ENCODE results near the gene ALKBH4. TPM values are rescaled to one million over a fixed set of nuclear protein-coding genes. Genes with fewer than 3 reads are reported as not detected.

ALKBH4 gene
- total RNA-seq, 1 donor from 2014 or later: 8.3 TPM

GRCh38 chr7:102454468-102454867 is 10.2 kb downstream of the ALKBH4 start:
- TF ChIP-seq CTCF (IDR thresholded peaks at IDR 0.05) (no peak), POLR2A (IDR thresholded peaks at IDR 0.05) (no peak), POLR2AphosphoS5 (IDR thresholded peaks at IDR 0.05; ENCODE audit: insufficient read depth in 1 of 2, low read depth in 1 of 2) (no peak)
- intact Hi-C loops (cut with DNase I): no loop called here

GRCh38 chr7:102453319-102453718 is 11.3 kb downstream of the ALKBH4 start:
- intact Hi-C loops (cut with DNase I): no loop called here
- H3K4me1 ChIP-seq: no peaks in the 10 kb centered on the region
- peaks cover 0 to 28% of the 10 kb centered on the region in 2 donors for H3K36me3 ChIP-seq
- TF ChIP-seq POLR2AphosphoS5 (IDR thresholded peaks at IDR 0.05; ENCODE audit: insufficient read depth in 1 of 2, low read depth in 1 of 2) (no peak), CTCF (IDR thresholded peaks at IDR 0.05) (no peak), POLR2A (IDR thresholded peaks at IDR 0.05) (no peak)
- DNase-seq (ENCODE audit: extremely low spot score in 2 of 2): no peak
- H3K4me3 ChIP-seq: no peak overlapping the region
- H3K27me3 ChIP-seq: no peaks in the 10 kb centered on the region
- H3K27ac ChIP-seq: no peak overlapping the region
- no peaks in the 10 kb centered on the region for H3K9me3 ChIP-seq

More at GRCh38 chr7:102454468-102454867, 10.2 kb downstream of the ALKBH4 start:
- H3K4me3 ChIP-seq: no peak overlapping the region
- no peaks in the 10 kb centered on the region for H3K9me3 ChIP-seq
- no peaks in the 10 kb centered on the region for H3K4me1 ChIP-seq
- H3K36me3 ChIP-seq: peaks cover 0 to 34% of the 10 kb centered on the region in 2 donors
- H3K27me3 ChIP-seq: no peaks in the 10 kb centered on the region
- H3K27ac ChIP-seq: no peak overlapping the region
- no peak for DNase-seq (ENCODE audit: extremely low spot score in 2 of 2)

GRCh38 chr7:102452451-102452850 is 12.2 kb downstream of the ALKBH4 start:
- H3K4me1 ChIP-seq: no peaks in the 10 kb centered on the region
- H3K27me3 ChIP-seq: no peaks in the 10 kb centered on the region
- H3K9me3 ChIP-seq: no peaks in the 10 kb centered on the region
- H3K27ac ChIP-seq: no peak overlapping the region
- no peak overlapping the region for H3K4me3 ChIP-seq
- no peak for TF ChIP-seq POLR2A (IDR thresholded peaks at IDR 0.05)
- no peak for TF ChIP-seq POLR2AphosphoS5 (IDR thresholded peaks at IDR 0.05; ENCODE audit: insufficient read depth in 1 of 2, low read depth in 1 of 2)
- TF ChIP-seq CTCF (IDR thresholded peaks at IDR 0.05): no peak
- DNase-seq (ENCODE audit: extremely low spot score in 2 of 2): no peak
- H3K36me3 ChIP-seq: peaks cover 0 to 20% of the 10 kb centered on the region in 2 donors
- intact Hi-C loops (cut with DNase I): no loop called here

GRCh38 chr7:102451371-102452054 is 13.2 kb downstream of the ALKBH4 start:
- DNase-seq (ENCODE audit: extremely low spot score in 2 of 2): no peak
- no peak for TF ChIP-seq POLR2AphosphoS5 (IDR thresholded peaks at IDR 0.05; ENCODE audit: insufficient read depth in 1 of 2, low read depth in 1 of 2)
- TF ChIP-seq CTCF (IDR thresholded peaks at IDR 0.05): no peak
- no peak for TF ChIP-seq POLR2A (IDR thresholded peaks at IDR 0.05)
- Histone ChIP-seq H3K36me3 (peaks cover 0 to 21% of the 10 kb centered on the region in 2 donors), H3K27ac (no peak overlapping the region), H3K4me3 (no peak overlapping the region), H3K27me3 (no peaks in the 10 kb centered on the region), H3K9me3 (no peaks in the 10 kb centered on the region), H3K4me1 (no peaks in the 10 kb centered on the region)
- intact Hi-C loops (cut with DNase I): no loop called here

- H3K27ac ChIP-seq: no peak overlapping the region
- intact Hi-C loops (cut with DNase I): no loop called here
- H3K9me3 ChIP-seq: no peaks in the 10 kb centered on the region
- H3K4me1 ChIP-seq: no peaks in the 10 kb centered on the region
- TF ChIP-seq POLR2AphosphoS5 (IDR thresholded peaks at IDR 0.05; ENCODE audit: insufficient read depth in 1 of 2, low read depth in 1 of 2) (no peak), POLR2A (IDR thresholded peaks at IDR 0.05) (no peak), CTCF (IDR thresholded peaks at IDR 0.05) (no peak)
- H3K4me3 ChIP-seq: no peak overlapping the region
- no peak for DNase-seq (ENCODE audit: extremely low spot score in 2 of 2)
- no peaks in the 10 kb centered on the region for H3K27me3 ChIP-seq
- H3K36me3 ChIP-seq: peaks cover 0 to 10% of the 10 kb centered on the region in 2 donors
Observed at GRCh38 chr7:102450242-102450641, 14.4 kb downstream of the ALKBH4 start.
